ENCODE measurements around the gene NCK1. TPM values are rescaled to one million over a fixed set of nuclear protein-coding genes. Genes with fewer than 3 reads are reported as not detected.

NCK1 gene
- total RNA-seq, result 10 to 100 TPM; 26.2 to 61.7 (median 44.8) TPM

- Histone ChIP-seq H3K4me1 (peaks cover 22 to 35% (median 28%) of the 10 kb centered on the region in 4 donors), H3K4me3 (peak within 1 kb of the TSS; percentile 63 to 95 (median 79)), H3K9me3 (no peaks in the 10 kb centered on the region), H3K27ac (peak within 1 kb of the TSS; percentile 94 to 96 (median 94)), H3K27me3 (no peaks in the 10 kb centered on the region), H3K36me3 (no peaks in the 10 kb centered on the region)
- 0% methylated on average over 3 to 38 of the region's 67 CpGs for WGBS, 2 donors
- DNase-seq (peak; percentile 97 to 99), ATAC-seq (ENCODE audit: low FRiP score in 2 of 2) (peak; percentile 98 to 100)
- TF ChIP-seq EP300 (IDR thresholded peaks at IDR 0.05) (no peak), CTCF (IDR thresholded peaks at IDR 0.05) (peak in 4 of 6 experiments; percentile 28 to 59 (median 40)), POLR2AphosphoS5 (IDR thresholded peaks at IDR 0.05) (peak; percentile 95 to 99), POLR2A (IDR thresholded peaks at IDR 0.05) (peak; percentile 69 to 96 (median 88))
These were observed at the start of gene NCK1 for GRCh38 chr3:136861890-136862616. TSS of gene NCK1 (plus strand) at chr3:136862208. CDS start at chr3:136928002, 65,794 bp downstream.

- 52 to 61% methylated on average over 1 of the region's 1 CpG for WGBS, 2 donors
- H3K4me3 ChIP-seq, result no peak overlapping the region
- no peaks in the 10 kb centered on the region for H3K9me3 ChIP-seq
- peaks cover 0 to 9% (median 2%) of the 10 kb centered on the region in 4 donors for H3K27me3 ChIP-seq
- H3K27ac ChIP-seq, result no peak overlapping the region
- ATAC-seq (ENCODE audit: low FRiP score in 2 of 2) (peak in 1 of 2 donors; percentile 42), DNase-seq (peak in 1 of 2 donors; percentile 27)
- TF ChIP-seq CTCF (IDR thresholded peaks at IDR 0.05) (no peak), POLR2AphosphoS5 (IDR thresholded peaks at IDR 0.05) (no peak), EP300 (IDR thresholded peaks at IDR 0.05) (no peak), POLR2A (IDR thresholded peaks at IDR 0.05) (no peak)
- H3K4me1 ChIP-seq, result peaks cover 8 to 34% (median 28%) of the 10 kb centered on the region in 4 donors
- H3K36me3 ChIP-seq, result no peaks in the 10 kb centered on the region
These were observed 44.6 kb upstream of the NCK1 start for GRCh38 chr3:136817448-136817847.

DNA sequence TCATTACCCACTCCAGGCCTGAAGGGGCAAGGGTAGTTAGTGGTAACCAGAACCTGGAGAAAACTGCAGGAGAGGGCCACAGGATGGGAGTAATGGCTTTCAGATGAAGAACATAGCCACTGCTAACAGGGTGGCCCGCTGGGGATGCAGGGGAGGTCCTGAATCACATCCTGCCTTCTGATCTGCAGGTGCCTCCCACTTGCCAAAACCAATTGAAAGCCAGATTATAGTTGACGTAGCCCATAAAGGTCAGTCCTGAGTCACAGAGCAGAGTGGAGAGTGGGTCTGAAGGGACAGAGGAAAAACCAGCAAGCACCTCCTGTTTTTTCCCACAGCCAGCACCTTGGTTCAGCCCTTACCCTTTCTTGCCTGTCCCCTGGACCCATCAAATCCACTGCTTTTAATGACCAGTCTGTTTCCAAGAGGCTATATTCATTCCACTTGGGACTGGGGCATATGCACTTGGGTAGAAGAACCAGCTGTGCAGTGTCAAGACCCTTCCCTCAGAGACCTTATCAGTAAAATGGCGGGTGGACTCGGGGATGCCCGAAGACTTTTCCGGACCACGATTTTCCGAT, 43.7 kb upstream of the NCK1 start:
- Histone ChIP-seq H3K36me3 (no peaks in the 10 kb centered on the region), H3K9me3 (no peaks in the 10 kb centered on the region), H3K4me1 (peaks cover 8 to 34% (median 28%) of the 10 kb centered on the region in 4 donors), H3K4me3 (peak overlapping the region in 3 of 4 donors; percentile 56 to 78 (median 68)), H3K27ac (peak overlapping the region; percentile 82 to 89 (median 86)), H3K27me3 (peaks cover 0 to 9% (median 2%) of the 10 kb centered on the region in 4 donors)
- 11 to 13% methylated on average over 8 of the region's 8 CpGs for WGBS, 2 donors
- peak in 1 of 4 donors; percentile 5 for TF ChIP-seq POLR2A (IDR thresholded peaks at IDR 0.05)
- no peak for TF ChIP-seq EP300 (IDR thresholded peaks at IDR 0.05)
- peak in 1 of 6 experiments; percentile 12 for TF ChIP-seq CTCF (IDR thresholded peaks at IDR 0.05)
- peak in 1 of 2 donors; percentile 28 for TF ChIP-seq POLR2AphosphoS5 (IDR thresholded peaks at IDR 0.05)
- peak; percentile 38 to 66 for ATAC-seq (ENCODE audit: low FRiP score in 2 of 2)
- peak in 1 of 2 donors; percentile 49 for DNase-seq

GRCh38 chr3:136818769-136819391, 43.1 kb upstream of the NCK1 start, which contains the start of gene SLC35G2:
TSS of gene SLC35G2 (plus strand) at chr3:136819126. CDS start at chr3:136854461, 35,335 bp downstream.
- H3K4me3 ChIP-seq, result peak within 1 kb of the TSS; percentile 56 to 78 (median 65)
- DNase-seq (peak; percentile 38 to 86), ATAC-seq (ENCODE audit: low FRiP score in 2 of 2) (peak; percentile 57 to 81)
- 0 to 1% methylated on average over 2 to 20 of the region's 60 CpGs for WGBS, 2 donors
- H3K9me3 ChIP-seq, result no peaks in the 10 kb centered on the region
- H3K36me3 ChIP-seq, result no peaks in the 10 kb centered on the region
- TF ChIP-seq POLR2AphosphoS5 (IDR thresholded peaks at IDR 0.05), result peak in 1 of 2 donors; percentile 52
- no peak for TF ChIP-seq EP300 (IDR thresholded peaks at IDR 0.05)
- TF ChIP-seq POLR2A (IDR thresholded peaks at IDR 0.05), result peak in 2 of 4 donors; percentile 20 to 25
- peak in 1 of 6 experiments; percentile 15 for TF ChIP-seq CTCF (IDR thresholded peaks at IDR 0.05)
- H3K27ac ChIP-seq, result peak within 1 kb of the TSS; percentile 82 to 89 (median 86)
- peaks cover 8 to 34% (median 28%) of the 10 kb centered on the region in 4 donors for H3K4me1 ChIP-seq
- peaks cover 0 to 9% (median 2%) of the 10 kb centered on the region in 4 donors for H3K27me3 ChIP-seq

All from upper lobe of left lung (tissue), 6 donors.